Thymus (tissue), 11 donors: ENCODE data around the gene PROK2. TPM values are rescaled to one million over a fixed set of nuclear protein-coding genes. Genes with fewer than 3 reads are reported as not detected.

Source experiments
- DNase-seq, 9 donors: peaks; one replicate each; pipeline ENCODE4 v3.0.0-alpha.2; 2013; ENCODE audit warnings: low spot score in 9 of 9, low read depth in 6 of 9, missing footprints in 1 of 9
- H3K27ac ChIP-seq, 2 donors: one replicate each; pipeline ENCODE4 v1.5.1; 2013; ENCODE audit warnings: control low read depth in 1 of 2, low read depth in 1 of 2, low read length in 1 of 2, mild to moderate bottlenecking in 1 of 2, moderate library complexity in 1 of 2
- H3K27me3 ChIP-seq, 2 donors: one replicate each; pipeline ENCODE4 v1.5.1; 2013; ENCODE audit warnings: low read length in 1 of 2; ENCODE audit not compliant: control insufficient read depth in 2 of 2, insufficient read depth in 1 of 2
- H3K36me3 ChIP-seq, 2 donors: one replicate each; pipeline ENCODE4 v1.5.1; 2013; ENCODE audit warnings: low read length in 1 of 2, mild to moderate bottlenecking in 1 of 2, moderate library complexity in 1 of 2; ENCODE audit not compliant: control insufficient read depth in 2 of 2, insufficient read depth in 2 of 2
- H3K4me1 ChIP-seq, 2 donors: one replicate each; pipeline ENCODE4 v1.5.1; 2013; ENCODE audit warnings: low read length in 2 of 2; ENCODE audit not compliant: control insufficient read depth in 2 of 2, insufficient read depth in 2 of 2
- H3K4me3 ChIP-seq, 2 donors: one replicate each; pipeline ENCODE4 v1.5.1; 2013; ENCODE audit warnings: low read length in 2 of 2, control low read depth in 1 of 2, mild to moderate bottlenecking in 1 of 2
- H3K9me3 ChIP-seq, 2 donors: one replicate each; pipeline ENCODE4 v1.5.1; 2013; ENCODE audit warnings: low read length in 1 of 2, mild to moderate bottlenecking in 1 of 2; ENCODE audit not compliant: control insufficient read depth in 2 of 2, insufficient read depth in 1 of 2
- WGBS: extraction: QIAGEN DNeasy Blood & Tissue Kit; methylation state at CpG from one replicate; pipeline ENCODE4 v1.1.7; 2013; 5-methylcytosine and 5-hydroxymethylcytosine counted together
- polyA plus RNA-seq: library from polyadenylated mRNA; stranded (reverse); fragments of 200-250 nt; gene quantifications from one replicate; pipeline ENCODE4 v1.2.3, GENCODE V29; 2013
- total RNA-seq: library from RNA; stranded (reverse); fragments of 120-200 nt; gene quantifications from one replicate; pipeline ENCODE4 v1.2.4, GENCODE V29; 2013
- donor health status: healthy.

Gene PROK2
- total and polyA plus RNA-seq, 2 donors: 0.14 to 0.57 TPM

DNA sequence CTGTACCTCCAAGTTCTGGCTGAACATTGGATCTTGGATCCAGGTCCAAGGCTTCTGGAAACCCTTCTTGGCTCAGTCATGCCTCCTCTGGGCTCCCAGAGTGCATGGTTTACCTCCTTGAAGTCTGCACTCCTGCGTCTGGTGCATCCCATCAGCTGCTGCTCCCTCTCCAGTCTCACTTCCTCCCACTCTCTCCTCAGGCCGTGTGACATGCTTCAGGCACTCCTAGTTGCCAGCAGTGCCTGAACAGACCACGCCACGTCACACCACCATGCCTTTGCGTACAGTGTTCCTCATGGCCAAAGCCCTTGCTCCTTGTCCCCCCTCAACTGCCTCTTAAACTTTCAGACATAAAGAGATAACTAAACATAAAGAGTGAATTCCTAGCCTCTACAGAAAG is 25.5 kb downstream of the PROK2 start:
- DNase-seq: no peak
- Histone ChIP-seq H3K9me3 (peaks cover 0 to 5% of the 10 kb centered on the region in 2 donors), H3K4me1 (no peaks in the 10 kb centered on the region), H3K36me3 (no peaks in the 10 kb centered on the region), H3K27ac (no peak overlapping the region), H3K4me3 (no peak overlapping the region), H3K27me3 (peaks cover 24 to 33% of the 10 kb centered on the region in 2 donors)
- 80% methylated on average over 5 of the region's 5 CpGs for WGBS

- H3K9me3 ChIP-seq: peaks cover 0 to 5% of the 10 kb centered on the region in 2 donors
- no peaks in the 10 kb centered on the region for H3K36me3 ChIP-seq
- H3K4me3 ChIP-seq: no peak overlapping the region
- DNase-seq: no peak
- H3K4me1 ChIP-seq: peaks cover under 1 to 7% of the 10 kb centered on the region in 2 donors
- H3K27ac ChIP-seq: no peak overlapping the region
- 97% methylated on average over 2 of the region's 2 CpGs for WGBS
- H3K27me3 ChIP-seq: peaks cover 37 to 43% of the 10 kb centered on the region in 2 donors
These were observed 26.9 kb downstream of the PROK2 start for GRCh38 chr3:71758091-71758490.

DNA sequence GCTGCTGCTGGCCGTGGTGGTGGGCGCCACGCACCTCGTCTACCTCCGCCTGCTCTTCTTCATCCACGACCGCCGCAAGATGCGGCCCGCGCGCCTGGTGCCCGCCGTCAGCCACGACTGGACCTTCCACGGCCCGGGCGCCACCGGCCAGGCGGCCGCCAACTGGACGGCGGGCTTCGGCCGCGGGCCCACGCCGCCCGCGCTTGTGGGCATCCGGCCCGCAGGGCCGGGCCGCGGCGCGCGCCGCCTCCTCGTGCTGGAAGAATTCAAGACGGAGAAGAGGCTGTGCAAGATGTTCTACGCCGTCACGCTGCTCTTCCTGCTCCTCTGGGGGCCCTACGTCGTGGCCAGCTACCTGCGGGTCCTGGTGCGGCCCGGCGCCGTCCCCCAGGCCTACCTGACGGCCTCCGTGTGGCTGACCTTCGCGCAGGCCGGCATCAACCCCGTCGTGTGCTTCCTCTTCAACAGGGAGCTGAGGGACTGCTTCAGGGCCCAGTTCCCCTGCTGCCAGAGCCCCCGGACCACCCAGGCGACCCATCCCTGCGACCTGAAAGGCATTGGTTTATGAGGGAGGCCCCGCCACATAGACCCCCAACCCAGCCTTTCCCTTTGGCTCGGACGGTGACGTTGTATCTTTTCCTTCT is 30.2 kb downstream of the PROK2 start:
- WGBS: 24% methylated on average over 65 of the region's 65 CpGs
- H3K27ac ChIP-seq: no peak overlapping the region
- peaks cover 46 to 70% of the 10 kb centered on the region in 2 donors for H3K27me3 ChIP-seq
- peaks cover 5 to 7% of the 10 kb centered on the region in 2 donors for H3K4me1 ChIP-seq
- no peaks in the 10 kb centered on the region for H3K36me3 ChIP-seq
- peak overlapping the region in 1 of 2 donors; percentile 63 for H3K4me3 ChIP-seq
- peaks cover 0 to 5% of the 10 kb centered on the region in 2 donors for H3K9me3 ChIP-seq
- DNase-seq: no peak

- peaks cover 46 to 68% of the 10 kb centered on the region in 2 donors for H3K27me3 ChIP-seq
- H3K36me3 ChIP-seq: no peaks in the 10 kb centered on the region
- H3K4me1 ChIP-seq: peaks cover 5 to 7% of the 10 kb centered on the region in 2 donors
- H3K27ac ChIP-seq: no peak within 1 kb of the TSS
- peak in 2 of 9 donors; percentile 6 to 18 for DNase-seq
- peaks cover 0 to 5% of the 10 kb centered on the region in 2 donors for H3K9me3 ChIP-seq
- peak within 1 kb of the TSS in 1 of 2 donors; percentile 63 for H3K4me3 ChIP-seq
- under 1% methylated on average over 131 of the region's 131 CpGs for WGBS
These were observed 31.0 kb downstream of the PROK2 start, which contains the start of gene GPR27 for GRCh38 chr3:71753701-71754609. TSS of gene GPR27 (plus strand) at chr3:71753855. CDS start at chr3:71754050, 195 bp downstream.

- DNase-seq: no peak
- Histone ChIP-seq H3K9me3 (peaks cover 0 to 5% of the 10 kb centered on the region in 2 donors), H3K27ac (no peak overlapping the region), H3K27me3 (peaks cover 46 to 66% of the 10 kb centered on the region in 2 donors), H3K4me3 (peak overlapping the region in 1 of 2 donors; percentile 63), H3K36me3 (no peaks in the 10 kb centered on the region), H3K4me1 (peaks cover 5 to 7% of the 10 kb centered on the region in 2 donors)
- 13% methylated on average over 68 of the region's 68 CpGs for WGBS
These were observed 31.9 kb downstream of the PROK2 start for GRCh38 chr3:71752831-71753700.

GRCh38 chr3:71751602-71752001 is 33.3 kb downstream of the PROK2 start:
- no peak overlapping the region for H3K27ac ChIP-seq
- WGBS: 93% methylated on average over 4 of the region's 4 CpGs
- DNase-seq: no peak
- H3K27me3 ChIP-seq: peaks cover 38 to 56% of the 10 kb centered on the region in 2 donors
- no peaks in the 10 kb centered on the region for H3K36me3 ChIP-seq
- no peak overlapping the region for H3K4me3 ChIP-seq
- H3K9me3 ChIP-seq: no peaks in the 10 kb centered on the region
- peaks cover 5 to 7% of the 10 kb centered on the region in 2 donors for H3K4me1 ChIP-seq

GRCh38 chr3:71744738-71745137 is 40.2 kb downstream of the PROK2 start:
- Histone ChIP-seq H3K27ac (no peak overlapping the region), H3K9me3 (peaks cover 0 to 7% of the 10 kb centered on the region in 2 donors), H3K36me3 (no peaks in the 10 kb centered on the region), H3K4me3 (no peak overlapping the region), H3K27me3 (no peaks in the 10 kb centered on the region), H3K4me1 (no peaks in the 10 kb centered on the region)
- no peak for DNase-seq
- 82% methylated on average over 3 of the region's 3 CpGs for WGBS

DNA sequence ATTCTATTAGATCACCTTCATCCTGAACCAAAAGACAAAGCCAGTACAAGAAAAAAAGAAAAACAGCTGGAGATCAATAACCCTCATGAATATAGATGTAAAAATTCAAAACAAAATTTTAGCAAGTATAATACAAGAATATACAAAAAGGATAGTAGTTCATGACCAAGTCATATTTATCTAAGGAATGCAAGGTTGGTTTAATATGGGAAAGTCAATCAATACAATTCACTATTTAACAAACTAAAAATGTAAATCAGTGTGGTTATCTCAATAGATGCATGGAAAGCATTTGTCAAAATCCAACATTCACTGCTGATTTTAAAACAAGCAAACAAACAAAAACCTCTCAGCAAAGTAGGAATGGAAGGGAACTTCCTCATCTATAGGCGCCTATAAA is 42.3 kb downstream of the PROK2 start:
- H3K27ac ChIP-seq: no peak overlapping the region
- H3K36me3 ChIP-seq: no peaks in the 10 kb centered on the region
- no peak overlapping the region for H3K4me3 ChIP-seq
- no peak for DNase-seq
- WGBS: 97% methylated on average over 1 of the region's 1 CpG
- no peaks in the 10 kb centered on the region for H3K27me3 ChIP-seq
- no peaks in the 10 kb centered on the region for H3K4me1 ChIP-seq
- H3K9me3 ChIP-seq: peaks cover 0 to 7% of the 10 kb centered on the region in 2 donors
